Caco-2 (cell line): ENCODE results near the gene UBE2J2. TPM values are rescaled to one million over a fixed set of nuclear protein-coding genes. Genes with fewer than 3 reads are reported as not detected.

ENCODE experiments used
- BruUV-seq: library from RNA; stranded (reverse); fragments of 400-500 nt; replicated peaks from 2 replicates; lab custom pipeline; 2021; lab: Mats Ljungman, UMichigan
- CTCF ChIA-PET: fragments of 300-600 bp; sonication (Branson Sonifier 250); formaldehyde crosslinking; loops from one replicate; lab custom pipeline; 2022; ENCODE audit warnings: antibody characterized with exemption; lab: Charles Lee
- POLR2A ChIA-PET: fragments of 300-600 bp; sonication (Branson Sonifier 250); formaldehyde crosslinking; loops from one replicate; lab custom pipeline; 2022; ENCODE audit warnings: antibody characterized with exemption; lab: Charles Lee
- DNase-seq, 2 experiments: peaks; one replicate each; pipeline versions ENCODE4 v3.0.0 to v3.0.0-alpha.2; 2020 to 2022
- H3K27me3 ChIP-seq: replicated peaks from 2 replicates; pipeline ENCODE4 v1.6.0; 2011; ENCODE audit warnings: low read length; ENCODE audit not compliant: control insufficient read depth, insufficient read depth
- H3K36me3 ChIP-seq: 2 replicates; pipeline ENCODE4 v1.5.1; 2011; ENCODE audit warnings: low read length; ENCODE audit not compliant: control insufficient read depth, insufficient read depth
- H3K4me1 ChIP-seq: fragments of 250-450 bp; sonication (Bioruptor Pico); 2 replicates; pipeline ENCODE4 v1.5.1; 2020; ENCODE audit warnings: mild to moderate bottlenecking
- H3K4me3 ChIP-seq: 2 replicates; pipeline ENCODE4 v1.5.1; 2011; ENCODE audit warnings: low read depth, mild to moderate bottlenecking, control low read depth, low read length
- H3K9me3 ChIP-seq: fragments of 250-450 bp; sonication (Bioruptor Pico); 2 replicates; pipeline ENCODE4 v1.5.1; 2020; ENCODE audit warnings: mild to moderate bottlenecking, moderate library complexity
- H3K27ac Mint-ChIP-seq: one replicate; pipeline ENCODE4 v1.8.0; 2022; ENCODE audit warnings: mixed read lengths; ENCODE audit not compliant: unreplicated experiment
- H3K27me3 Mint-ChIP-seq: one replicate; pipeline ENCODE4 v1.8.0; 2022; ENCODE audit warnings: mixed read lengths; ENCODE audit not compliant: insufficient read depth, unreplicated experiment
- H3K36me3 Mint-ChIP-seq: one replicate; pipeline ENCODE4 v1.8.0; 2022; ENCODE audit warnings: mild to moderate bottlenecking, mixed read lengths; ENCODE audit not compliant: insufficient read depth, unreplicated experiment
- H3K4me1 Mint-ChIP-seq: one replicate; pipeline ENCODE4 v1.8.0; 2022; ENCODE audit warnings: low read depth, mixed read lengths; ENCODE audit not compliant: unreplicated experiment
- H3K4me3 Mint-ChIP-seq: one replicate; pipeline ENCODE4 v1.8.0; 2022; ENCODE audit warnings: mild to moderate bottlenecking, moderate library complexity, mixed read lengths; ENCODE audit not compliant: unreplicated experiment
- H3K9me3 Mint-ChIP-seq: one replicate; pipeline ENCODE4 v1.8.0; 2022; ENCODE audit warnings: mixed read lengths; ENCODE audit not compliant: unreplicated experiment
- CTCF ChIP-seq, 2 experiments: fragments of 200-600 bp in 1 of 2; IDR thresholded peaks; 1 replicate in 1 of 2; 2 replicates in 1 of 2; pipeline versions ENCODE4 v1.5.1 to v1.8.0; 2011 to 2022; ENCODE audit warnings: antibody characterized with exemption in 1 of 2, control low read depth in 1 of 2, inconsistent platforms in 1 of 2, low read depth in 1 of 2, low read length in 1 of 2, mild to moderate bottlenecking in 1 of 2, moderate library complexity in 1 of 2; ENCODE audit not compliant: insufficient read depth in 1 of 2, severe bottlenecking in 1 of 2, unreplicated experiment in 1 of 2
- intact Hi-C: fragments of 100-400 bp; cut with micrococcal nuclease; formaldehyde crosslinking; loops from one replicate; pipeline ENCODE4 v1.10.0; 2022; ENCODE audit not compliant: unreplicated experiment
- total RNA-seq: library from RNA; stranded (reverse); gene quantifications from 2 replicates; pipeline ENCODE4 v1.2.3, GENCODE V29; 2022

Gene UBE2J2
- total RNA-seq, 1 experiment from 2014 or later, result 57.2 TPM

GRCh38 chr1:1246577-1247340 is 26.9 kb downstream of the UBE2J2 start, which contains the start of gene C1QTNF12:
TSS of gene C1QTNF12 (minus strand) at chr1:1246722. CDS start at chr1:1246690, 32 bp downstream.
- ChIA-PET CTCF (interaction anchor here (0.6 kb wide), 1 partner anchor 264 kb away, joined by 7 read pairs; no protein-coding TSS in a partner anchor), POLR2A (no interaction called here)
- intact Hi-C loops, result no loop called here
- BruUV-seq, result no TSS peak
- no peak within 1 kb of the TSS for H3K4me3 Mint-ChIP-seq
- no peak for TF ChIP-seq CTCF (IDR thresholded peaks at IDR 0.05; ENCODE audit: insufficient read depth in 1 of 2, low read depth in 1 of 2, low read length in 1 of 2, severe bottlenecking in 1 of 2, unreplicated experiment in 1 of 2)
- H3K36me3 Mint-ChIP-seq, result peaks cover 9% of the 10 kb centered on the region
- no peak for DNase-seq
- peaks cover 7% of the 10 kb centered on the region; the same call in 1 of the 2 replicates for H3K4me1 ChIP-seq
- H3K9me3 ChIP-seq, result no peaks in the 10 kb centered on the region
- no peaks in the 10 kb centered on the region for H3K27me3 ChIP-seq
- H3K36me3 ChIP-seq, result no peaks in the 10 kb centered on the region
- H3K27ac Mint-ChIP-seq, result no peak within 1 kb of the TSS
- no peaks in the 10 kb centered on the region for H3K27me3 Mint-ChIP-seq
- H3K4me3 ChIP-seq, result no peak within 1 kb of the TSS
- H3K4me1 Mint-ChIP-seq, result no peaks in the 10 kb centered on the region
- H3K9me3 Mint-ChIP-seq, result no peaks in the 10 kb centered on the region

- no peaks in the 10 kb centered on the region for H3K27me3 ChIP-seq
- intact Hi-C loops, result no loop called here
- H3K36me3 ChIP-seq, result no peaks in the 10 kb centered on the region
- H3K4me3 ChIP-seq, result no peak overlapping the region
- H3K36me3 Mint-ChIP-seq, result peaks cover 16% of the 10 kb centered on the region
- BruUV-seq, result no TSS peak
- no peaks in the 10 kb centered on the region for H3K4me1 Mint-ChIP-seq
- H3K27me3 Mint-ChIP-seq, result no peaks in the 10 kb centered on the region
- H3K9me3 Mint-ChIP-seq, result no peaks in the 10 kb centered on the region
- POLR2A ChIA-PET, result no interaction called here
- DNase-seq, result no peak
- no peak overlapping the region for H3K4me3 Mint-ChIP-seq
- H3K4me1 ChIP-seq, result peaks cover 7% of the 10 kb centered on the region; the same call in 1 of the 2 replicates
- no peaks in the 10 kb centered on the region for H3K9me3 ChIP-seq
- CTCF ChIA-PET, result no interaction called here
- no peak for TF ChIP-seq CTCF (IDR thresholded peaks at IDR 0.05; ENCODE audit: insufficient read depth in 1 of 2, low read depth in 1 of 2, low read length in 1 of 2, severe bottlenecking in 1 of 2, unreplicated experiment in 1 of 2)
- no peak overlapping the region for H3K27ac Mint-ChIP-seq
These were observed 27.7 kb downstream of the UBE2J2 start for GRCh38 chr1:1245817-1246576.

- no peak for TF ChIP-seq CTCF (IDR thresholded peaks at IDR 0.05; ENCODE audit: insufficient read depth in 1 of 2, low read depth in 1 of 2, low read length in 1 of 2, severe bottlenecking in 1 of 2, unreplicated experiment in 1 of 2)
- POLR2A ChIA-PET, result no interaction called here
- H3K36me3 ChIP-seq, result no peaks in the 10 kb centered on the region
- no peaks in the 10 kb centered on the region for H3K9me3 Mint-ChIP-seq
- no peak overlapping the region for H3K4me3 ChIP-seq
- intact Hi-C loops, result no loop called here
- no TSS peak for BruUV-seq
- no peak overlapping the region for H3K27ac Mint-ChIP-seq
- peaks cover 17% of the 10 kb centered on the region for H3K36me3 Mint-ChIP-seq
- no peaks in the 10 kb centered on the region for H3K4me1 Mint-ChIP-seq
- no peaks in the 10 kb centered on the region for H3K27me3 Mint-ChIP-seq
- H3K4me1 ChIP-seq, result peaks cover 7% of the 10 kb centered on the region; the same call in 1 of the 2 replicates
- DNase-seq, result no peak
- no peaks in the 10 kb centered on the region for H3K27me3 ChIP-seq
- CTCF ChIA-PET, result no interaction called here
- no peak overlapping the region for H3K4me3 Mint-ChIP-seq
- no peaks in the 10 kb centered on the region for H3K9me3 ChIP-seq
These were observed 28.4 kb downstream of the UBE2J2 start for GRCh38 chr1:1245178-1245816.
